H7 (cell line): ENCODE data around the gene RHOT1. TPM values are rescaled to one million over a fixed set of nuclear protein-coding genes. Genes with fewer than 3 reads are reported as not detected.

Experiments
- DNase-seq: peaks from one replicate; pipeline ENCODE4 v3.0.0; 2012
- H3K27me3 ChIP-seq: 2 replicates; pipeline ENCODE4 v1.6.0; 2011; ENCODE audit warnings: mild to moderate bottlenecking, low read length; ENCODE audit not compliant: control insufficient read depth, insufficient read depth
- H3K36me3 ChIP-seq: replicated peaks from 2 replicates; pipeline ENCODE4 v1.5.1; 2011; ENCODE audit warnings: low read length; ENCODE audit not compliant: control insufficient read depth, insufficient read depth
- H3K4me3 ChIP-seq: 2 replicates; pipeline ENCODE4 v1.5.1; 2011; ENCODE audit warnings: low read depth, mild to moderate bottlenecking, control low read depth, low read length, moderate library complexity; ENCODE audit not compliant: insufficient read depth
- total RNA-seq: library from RNA; depleted of rRNA; stranded (reverse); fragments of >200 nt; shearing (Covaris generic); gene quantifications from 2 replicates; pipeline ENCODE4 v1.2.3, GENCODE V29; 2014

RHOT1 gene
- total RNA-seq, 1 experiment from 2014 or later: 54.1 TPM

GRCh38 chr17:32208436-32208835 lies 66.1 kb downstream of the RHOT1 start:
- no peak overlapping the region for H3K4me3 ChIP-seq
- no peak for DNase-seq
- H3K36me3 ChIP-seq: no peaks in the 10 kb centered on the region; the same call in none of the 2 replicates
- no peaks in the 10 kb centered on the region for H3K27me3 ChIP-seq

- H3K4me3 ChIP-seq: no peak overlapping the region
- no peak for DNase-seq
- H3K36me3 ChIP-seq: no peaks in the 10 kb centered on the region; the same call in none of the 2 replicates
- H3K27me3 ChIP-seq: no peaks in the 10 kb centered on the region
Measured at GRCh38 chr17:32209608-32210007, 67.3 kb downstream of the RHOT1 start.

GRCh38 chr17:32211671-32212070 lies 69.4 kb downstream of the RHOT1 start:
- DNase-seq: no peak
- no peaks in the 10 kb centered on the region for H3K27me3 ChIP-seq
- no peaks in the 10 kb centered on the region; the same call in none of the 2 replicates for H3K36me3 ChIP-seq
- H3K4me3 ChIP-seq: no peak overlapping the region

- no peaks in the 10 kb centered on the region for H3K27me3 ChIP-seq
- no peaks in the 10 kb centered on the region; the same call in 1 of the 2 replicates for H3K36me3 ChIP-seq
- DNase-seq: no peak
- H3K4me3 ChIP-seq: no peak overlapping the region
Measured at GRCh38 chr17:32215696-32216095, 73.4 kb downstream of the RHOT1 start.

- Histone ChIP-seq H3K27me3 (no peaks in the 10 kb centered on the region), H3K4me3 (no peak overlapping the region), H3K36me3 (no peaks in the 10 kb centered on the region)
- no peak for DNase-seq
Measured at GRCh38 chr17:32222621-32223020, 80.3 kb downstream of the RHOT1 start.

GRCh38 chr17:32223703-32224102 lies 81.4 kb downstream of the RHOT1 start:
- no peak for DNase-seq
- no peak overlapping the region for H3K4me3 ChIP-seq
- H3K27me3 ChIP-seq: no peaks in the 10 kb centered on the region
- no peaks in the 10 kb centered on the region for H3K36me3 ChIP-seq

GRCh38 chr17:32226886-32227285 lies 84.6 kb downstream of the RHOT1 start:
- Histone ChIP-seq H3K36me3 (no peaks in the 10 kb centered on the region), H3K4me3 (no peak overlapping the region), H3K27me3 (no peaks in the 10 kb centered on the region)
- DNase-seq: peak; percentile 18

- Histone ChIP-seq H3K36me3 (no peaks in the 10 kb centered on the region), H3K4me3 (no peak overlapping the region)
- DNase-seq: peak; percentile 38
Measured at GRCh38 chr17:32227910-32228309, 85.6 kb downstream of the RHOT1 start.

GRCh38 chr17:32235588-32235987 lies 93.3 kb downstream of the RHOT1 start:
- no peaks in the 10 kb centered on the region for H3K27me3 ChIP-seq
- no peak overlapping the region for H3K4me3 ChIP-seq
- no peak for DNase-seq
- H3K36me3 ChIP-seq: no peaks in the 10 kb centered on the region

More at GRCh38 chr17:32227910-32228309, 85.6 kb downstream of the RHOT1 start:
- no peaks in the 10 kb centered on the region for H3K27me3 ChIP-seq

- H3K27me3 ChIP-seq: no peaks in the 10 kb centered on the region
- no peak overlapping the region for H3K4me3 ChIP-seq
- no peaks in the 10 kb centered on the region for H3K36me3 ChIP-seq
- no peak for DNase-seq
Measured at GRCh38 chr17:32239456-32239855, 97.2 kb downstream of the RHOT1 start.

- DNase-seq: peak; percentile 36
- Histone ChIP-seq H3K27me3 (no peaks in the 10 kb centered on the region), H3K4me3 (no peak overlapping the region), H3K36me3 (no peaks in the 10 kb centered on the region)
Measured at GRCh38 chr17:32240750-32241149, 98.4 kb downstream of the RHOT1 start.

GRCh38 chr17:32241640-32242039 lies 99.3 kb downstream of the RHOT1 start:
- no peaks in the 10 kb centered on the region for H3K27me3 ChIP-seq
- no peaks in the 10 kb centered on the region for H3K36me3 ChIP-seq
- DNase-seq: peak; percentile 37
- no peak overlapping the region for H3K4me3 ChIP-seq

- no peak overlapping the region for H3K4me3 ChIP-seq
- no peaks in the 10 kb centered on the region for H3K36me3 ChIP-seq
- no peaks in the 10 kb centered on the region for H3K27me3 ChIP-seq
- peak; percentile 40 for DNase-seq
Measured at GRCh38 chr17:32249475-32249874, 107.2 kb downstream of the RHOT1 start.

GRCh38 chr17:32253117-32253611 lies 110.9 kb downstream of the RHOT1 start:
- Histone ChIP-seq H3K4me3 (no peak overlapping the region), H3K27me3 (no peaks in the 10 kb centered on the region), H3K36me3 (no peaks in the 10 kb centered on the region)
- peak; percentile 82 for DNase-seq

- peaks cover 2% of the 10 kb centered on the region; the same call in 1 of the 2 replicates for H3K27me3 ChIP-seq
- H3K4me3 ChIP-seq: no peak overlapping the region
- DNase-seq: no peak
- H3K36me3 ChIP-seq: no peaks in the 10 kb centered on the region
Measured at GRCh38 chr17:32256012-32256700, 113.9 kb downstream of the RHOT1 start.
